ENCODE measurements around the gene MPL.

MPL gene

DNA sequence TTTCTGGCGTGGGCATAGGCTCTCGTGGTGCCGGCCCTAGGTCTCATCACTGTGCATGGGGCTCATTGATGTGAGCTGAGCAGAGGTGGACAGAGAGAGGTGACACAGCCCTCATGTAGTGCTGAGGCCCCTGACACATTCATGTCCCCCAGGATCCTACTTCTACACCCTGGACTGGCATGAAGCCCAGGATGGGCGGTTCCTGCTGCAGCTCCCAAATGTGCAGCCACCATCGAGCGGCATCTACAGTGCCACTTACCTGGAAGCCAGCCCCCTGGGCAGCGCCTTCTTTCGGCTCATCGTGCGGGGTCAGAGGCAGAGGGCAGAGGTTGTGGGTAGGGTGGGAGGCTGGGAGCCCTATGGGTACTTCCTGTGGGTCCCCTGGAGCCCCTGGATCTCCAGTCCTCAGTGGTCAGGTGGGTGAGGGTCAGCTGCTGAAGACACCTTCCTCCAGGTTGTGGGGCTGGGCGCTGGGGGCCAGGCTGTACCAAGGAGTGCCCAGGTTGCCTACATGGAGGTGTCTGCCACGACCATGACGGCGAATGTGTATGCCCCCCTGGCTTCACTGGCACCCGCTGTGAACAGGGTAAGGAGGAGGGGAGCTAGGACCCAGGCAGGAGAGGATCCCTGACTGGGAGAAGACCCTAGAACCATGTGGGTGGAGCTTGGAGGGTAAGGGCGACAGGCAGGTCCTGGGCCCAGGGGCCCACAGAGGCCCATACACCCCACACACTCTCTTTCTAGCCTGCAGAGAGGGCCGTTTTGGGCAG lies 30.7 kb upstream of the MPL start:
- DNase-seq (ENCODE audit: low spot score) = no peak

DNA sequence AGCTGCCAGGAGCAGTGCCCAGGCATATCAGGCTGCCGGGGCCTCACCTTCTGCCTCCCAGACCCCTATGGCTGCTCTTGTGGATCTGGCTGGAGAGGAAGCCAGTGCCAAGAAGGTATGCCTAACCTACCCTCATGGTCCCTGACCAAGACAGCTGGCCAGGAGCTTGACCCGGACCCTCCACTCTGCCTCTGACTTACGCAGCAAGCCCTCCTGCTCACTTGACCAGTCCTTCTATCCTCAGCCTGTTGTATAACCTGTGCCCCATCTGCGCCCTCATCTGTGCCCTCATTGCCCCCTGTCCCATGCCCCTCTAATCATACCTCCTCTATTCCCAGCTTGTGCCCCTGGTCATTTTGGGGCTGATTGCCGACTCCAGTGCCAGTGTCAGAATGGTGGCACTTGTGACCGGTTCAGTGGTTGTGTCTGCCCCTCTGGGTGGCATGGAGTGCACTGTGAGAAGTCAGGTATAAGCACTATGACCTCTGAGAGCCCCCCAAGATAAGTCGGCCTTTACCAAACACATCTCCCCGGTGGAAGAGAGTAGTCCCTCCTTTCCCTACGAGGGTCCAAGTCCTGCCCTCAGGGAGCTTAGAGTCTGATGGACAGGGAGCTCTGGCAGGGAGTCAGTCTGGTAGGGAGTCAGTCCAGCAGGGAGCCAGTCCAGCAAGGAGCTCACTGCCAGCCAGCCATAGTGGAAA lies 30.0 kb upstream of the MPL start:
- DNase-seq (ENCODE audit: low spot score) = no peak

DNA sequence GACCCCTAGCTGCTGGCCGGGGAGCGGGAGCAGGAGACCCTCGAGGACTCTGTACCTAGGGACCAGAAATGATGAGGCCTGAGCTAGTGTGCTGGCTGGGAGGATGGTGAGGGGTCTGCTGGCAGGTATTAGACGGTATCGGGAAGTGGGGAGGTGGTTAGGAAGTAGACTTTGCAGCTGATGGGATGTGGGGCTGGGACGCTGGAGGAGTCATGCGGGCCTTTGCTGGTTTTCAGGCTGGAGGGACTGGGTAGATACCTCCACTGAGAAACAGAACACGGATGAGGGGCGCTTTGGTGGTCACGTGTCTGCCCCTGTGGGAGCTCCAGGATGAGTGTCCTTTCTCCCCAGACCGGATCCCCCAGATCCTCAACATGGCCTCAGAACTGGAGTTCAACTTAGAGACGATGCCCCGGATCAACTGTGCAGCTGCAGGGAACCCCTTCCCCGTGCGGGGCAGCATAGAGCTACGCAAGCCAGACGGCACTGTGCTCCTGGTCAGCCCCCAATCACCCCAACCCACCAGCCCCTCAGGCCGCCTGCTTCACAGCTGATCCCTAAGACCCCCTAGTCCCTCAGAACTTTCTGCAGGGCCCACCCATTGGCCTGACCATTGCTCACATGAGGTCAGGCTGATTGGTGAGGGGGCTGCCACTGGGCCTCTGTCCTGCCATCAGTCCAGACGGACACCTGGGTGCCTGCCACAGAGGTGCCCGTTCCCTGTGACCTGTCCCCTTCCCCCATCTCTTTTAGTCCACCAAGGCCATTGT lies 28.8 kb upstream of the MPL start:
- no peak for DNase-seq (ENCODE audit: low spot score)

DNA sequence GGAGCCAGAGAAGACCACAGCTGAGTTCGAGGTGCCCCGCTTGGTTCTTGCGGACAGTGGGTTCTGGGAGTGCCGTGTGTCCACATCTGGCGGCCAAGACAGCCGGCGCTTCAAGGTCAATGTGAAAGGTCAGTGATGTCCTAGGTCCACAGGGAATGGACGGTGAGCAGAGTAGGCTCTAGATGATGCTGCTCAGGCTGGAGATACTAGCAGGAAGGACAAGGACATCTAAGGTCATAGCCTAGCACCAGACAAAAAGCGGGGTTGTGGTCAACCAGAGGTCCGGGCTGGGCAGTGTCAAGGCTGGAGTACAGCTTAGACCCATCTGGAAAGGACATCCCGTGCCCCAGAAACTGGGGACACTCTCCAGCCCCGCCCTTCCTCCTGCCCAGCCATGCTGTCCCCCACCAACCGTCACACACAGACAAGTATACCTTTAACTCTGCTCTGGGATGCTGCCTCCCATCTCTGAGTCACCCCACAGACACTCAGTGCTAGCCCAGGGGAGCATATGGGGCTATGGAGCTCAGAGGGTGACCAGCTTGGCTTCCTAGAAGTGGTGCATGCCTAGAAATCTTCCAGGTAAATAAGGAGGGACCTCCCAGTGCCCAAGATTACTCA lies 28.1 kb upstream of the MPL start:
- no peak for DNase-seq (ENCODE audit: low spot score)

DNA sequence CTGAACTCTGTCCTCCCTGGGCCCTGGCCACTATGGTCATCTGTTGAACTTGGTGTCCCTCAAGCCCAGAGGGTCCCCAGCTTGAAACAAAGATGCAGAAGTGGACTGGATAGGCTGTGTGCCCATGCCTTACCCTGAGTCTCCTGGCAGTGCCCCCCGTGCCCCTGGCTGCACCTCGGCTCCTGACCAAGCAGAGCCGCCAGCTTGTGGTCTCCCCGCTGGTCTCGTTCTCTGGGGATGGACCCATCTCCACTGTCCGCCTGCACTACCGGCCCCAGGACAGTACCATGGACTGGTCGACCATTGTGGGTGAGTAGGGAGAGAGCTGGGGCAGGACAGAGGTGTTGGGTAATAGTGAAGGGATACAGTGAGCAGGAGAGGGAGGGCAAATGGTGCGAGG lies 26.1 kb upstream of the MPL start:
- no peak for DNase-seq (ENCODE audit: low spot score)

DNA sequence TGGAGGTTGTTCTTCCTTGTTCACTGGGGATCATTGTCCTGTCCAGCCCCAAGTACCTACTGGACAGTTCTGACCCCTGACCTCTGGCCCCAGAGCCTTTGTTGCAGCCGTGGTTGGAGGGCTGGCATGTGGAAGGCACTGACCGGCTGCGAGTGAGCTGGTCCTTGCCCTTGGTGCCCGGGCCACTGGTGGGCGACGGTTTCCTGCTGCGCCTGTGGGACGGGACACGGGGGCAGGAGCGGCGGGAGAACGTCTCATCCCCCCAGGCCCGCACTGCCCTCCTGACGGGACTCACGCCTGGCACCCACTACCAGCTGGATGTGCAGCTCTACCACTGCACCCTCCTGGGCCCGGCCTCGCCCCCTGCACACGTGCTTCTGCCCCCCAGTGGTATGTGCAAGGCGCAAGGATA lies 25.4 kb upstream of the MPL start:
- DNase-seq (ENCODE audit: low spot score) = no peak

DNA sequence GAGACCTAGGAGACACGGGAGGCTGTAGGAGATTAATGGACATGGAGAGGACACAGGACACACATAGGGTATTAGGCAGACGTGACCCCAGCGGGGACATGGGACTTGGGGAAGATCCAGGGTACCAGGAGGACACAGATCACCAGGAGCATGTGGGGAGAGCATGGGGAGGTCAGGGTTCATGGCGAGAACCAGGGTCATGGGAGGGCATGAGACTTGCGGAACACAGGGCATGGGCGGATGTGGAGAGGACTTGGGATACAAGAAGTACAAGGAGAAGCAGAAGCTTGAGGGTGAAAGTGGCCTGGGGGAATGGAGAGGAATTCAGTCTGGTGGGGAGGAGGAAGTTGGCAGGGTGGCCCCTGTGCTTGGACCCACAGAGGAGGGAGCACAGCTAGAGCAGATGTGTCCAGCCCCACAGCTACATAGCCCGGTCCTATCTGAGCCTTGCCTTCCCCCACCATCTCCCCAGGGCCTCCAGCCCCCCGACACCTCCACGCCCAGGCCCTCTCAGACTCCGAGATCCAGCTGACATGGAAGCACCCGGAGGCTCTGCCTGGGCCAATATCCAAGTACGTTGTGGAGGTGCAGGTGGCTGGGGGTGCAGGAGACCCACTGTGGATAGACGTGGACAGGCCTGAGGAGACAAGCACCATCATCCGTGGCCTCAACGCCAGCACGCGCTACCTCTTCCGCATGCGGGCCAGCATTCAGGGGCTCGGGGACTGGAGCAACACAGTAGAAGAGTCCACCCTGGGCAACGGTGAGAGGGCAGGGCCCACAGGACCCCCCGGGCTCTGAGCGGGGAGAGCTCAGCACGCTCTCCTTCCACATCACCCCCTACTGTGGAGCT lies 24.7 kb upstream of the MPL start:
- no peak for DNase-seq (ENCODE audit: low spot score)

DNA sequence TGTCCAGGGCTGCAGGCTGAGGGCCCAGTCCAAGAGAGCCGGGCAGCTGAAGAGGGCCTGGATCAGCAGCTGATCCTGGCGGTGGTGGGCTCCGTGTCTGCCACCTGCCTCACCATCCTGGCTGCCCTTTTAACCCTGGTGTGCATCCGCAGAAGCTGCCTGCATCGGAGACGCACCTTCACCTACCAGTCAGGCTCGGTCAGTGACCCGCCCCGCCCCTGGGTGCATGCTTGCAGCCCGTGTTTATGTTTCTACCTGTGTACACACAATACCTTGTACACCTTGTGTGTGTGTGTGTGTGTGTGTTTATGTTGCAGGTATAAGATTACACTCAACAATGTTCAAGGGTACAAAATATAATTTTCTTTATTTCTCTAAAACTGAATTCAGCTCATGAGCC lies 23.8 kb upstream of the MPL start:
- DNase-seq (ENCODE audit: low spot score) = no peak

DNA sequence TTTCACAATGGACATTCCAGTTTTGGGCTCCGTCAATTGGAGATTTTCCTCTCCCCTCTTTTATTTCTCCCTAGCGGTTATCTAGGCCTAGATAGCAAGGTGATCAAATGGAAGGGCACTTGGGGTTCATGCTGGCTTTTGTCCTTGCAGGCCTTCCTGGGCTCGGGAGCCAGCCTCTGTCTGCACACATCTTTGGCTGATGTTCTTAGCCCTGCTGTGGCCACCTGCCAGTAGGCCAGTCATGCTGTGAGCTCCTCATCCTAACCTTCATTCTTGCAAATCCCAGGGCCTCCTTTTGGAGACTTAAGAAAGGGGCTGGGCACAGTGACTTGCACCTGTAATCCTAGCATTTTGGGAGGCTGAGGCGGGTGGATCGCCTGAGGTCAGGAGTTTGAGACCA lies 23.4 kb upstream of the MPL start:
- no peak for DNase-seq (ENCODE audit: low spot score)

DNA sequence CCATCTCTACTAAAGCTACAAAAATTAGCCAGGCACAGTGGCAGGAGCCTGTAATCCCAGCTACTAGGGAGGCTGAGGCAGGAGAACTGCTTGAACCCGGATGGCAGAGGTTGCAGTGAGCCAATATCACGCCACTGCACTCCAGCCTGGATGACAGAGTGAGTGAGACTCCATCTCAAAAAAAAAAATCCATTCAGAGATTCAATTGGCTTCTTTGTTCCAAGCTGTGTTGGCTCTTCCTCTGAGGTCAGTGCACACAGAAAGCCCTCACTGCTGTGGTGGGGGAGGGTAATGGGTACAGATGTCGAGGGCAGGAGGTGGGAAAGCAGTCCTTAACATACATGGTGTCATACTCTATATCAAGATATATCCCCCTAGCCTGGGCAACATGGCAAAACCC lies 22.1 kb upstream of the MPL start:
- DNase-seq (ENCODE audit: low spot score) = no peak

DNA sequence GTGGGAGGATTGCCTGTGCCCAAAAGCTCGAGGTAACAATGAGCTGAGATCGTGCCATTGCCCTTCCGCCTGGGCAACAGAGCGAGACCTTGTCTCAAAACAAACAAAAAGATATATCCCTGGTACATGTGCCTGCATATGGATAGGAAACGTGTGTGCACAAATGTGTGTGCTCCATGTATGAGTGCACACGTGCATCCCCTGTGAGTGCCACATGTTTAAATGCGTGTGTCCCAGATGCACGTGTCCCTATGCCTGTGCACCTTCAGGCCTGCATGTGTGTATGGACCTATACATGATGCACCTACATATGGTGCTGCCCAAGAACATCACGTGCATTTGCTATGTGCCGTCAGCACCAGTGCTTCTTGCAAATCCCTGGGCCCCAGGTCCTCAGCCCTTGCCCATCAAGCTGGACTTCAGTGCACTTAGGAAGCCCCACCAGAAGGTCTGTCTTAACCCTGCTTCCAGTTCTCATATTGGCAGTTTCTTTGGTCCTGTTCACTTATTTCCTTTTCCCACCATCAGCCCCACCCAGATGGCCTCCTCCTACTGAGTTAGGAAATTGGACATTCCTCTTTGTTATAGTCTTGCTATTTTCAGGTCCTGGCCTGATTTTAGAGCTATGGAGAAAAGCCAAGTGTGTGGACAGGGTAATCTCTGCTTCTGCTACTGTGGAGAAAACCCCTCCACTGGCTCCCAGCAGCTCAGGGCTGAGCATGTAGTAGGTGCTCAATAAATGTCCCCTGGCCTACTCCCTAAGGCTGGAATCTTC lies 21.5 kb upstream of the MPL start:
- no peak for DNase-seq (ENCODE audit: low spot score)

DNA sequence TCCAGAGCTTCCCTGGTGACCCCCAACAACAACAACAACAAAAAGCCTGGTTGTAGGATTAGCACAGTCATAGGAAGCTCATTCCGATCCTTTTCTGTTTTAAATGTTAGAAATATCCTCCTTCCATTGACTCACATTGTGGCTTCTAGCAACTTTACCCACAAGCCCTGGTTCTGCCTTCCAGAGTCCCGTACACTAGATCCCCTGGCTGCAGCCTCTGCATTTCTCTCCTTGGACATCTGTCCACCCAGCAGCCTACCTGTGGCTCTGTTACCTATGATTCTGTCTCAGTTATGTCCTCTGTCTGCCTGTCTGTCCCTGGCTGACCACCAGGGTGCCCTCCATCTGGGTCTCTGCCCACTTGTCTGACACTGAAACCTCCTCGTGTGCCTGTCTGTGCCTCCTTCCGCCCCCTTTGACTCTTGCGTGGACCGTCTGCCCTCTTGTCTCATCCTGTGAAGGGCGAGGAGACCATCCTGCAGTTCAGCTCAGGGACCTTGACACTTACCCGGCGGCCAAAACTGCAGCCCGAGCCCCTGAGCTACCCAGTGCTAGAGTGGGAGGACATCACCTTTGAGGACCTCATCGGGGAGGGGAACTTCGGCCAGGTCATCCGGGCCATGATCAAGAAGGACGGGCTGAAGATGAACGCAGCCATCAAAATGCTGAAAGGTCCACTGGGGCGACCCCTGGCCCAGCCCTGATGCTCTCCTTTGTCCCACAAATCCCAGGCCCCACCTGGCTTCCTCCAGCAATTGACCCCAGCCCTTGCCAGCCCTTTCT lies 20.7 kb upstream of the MPL start:
- no peak for DNase-seq (ENCODE audit: low spot score)

DNA sequence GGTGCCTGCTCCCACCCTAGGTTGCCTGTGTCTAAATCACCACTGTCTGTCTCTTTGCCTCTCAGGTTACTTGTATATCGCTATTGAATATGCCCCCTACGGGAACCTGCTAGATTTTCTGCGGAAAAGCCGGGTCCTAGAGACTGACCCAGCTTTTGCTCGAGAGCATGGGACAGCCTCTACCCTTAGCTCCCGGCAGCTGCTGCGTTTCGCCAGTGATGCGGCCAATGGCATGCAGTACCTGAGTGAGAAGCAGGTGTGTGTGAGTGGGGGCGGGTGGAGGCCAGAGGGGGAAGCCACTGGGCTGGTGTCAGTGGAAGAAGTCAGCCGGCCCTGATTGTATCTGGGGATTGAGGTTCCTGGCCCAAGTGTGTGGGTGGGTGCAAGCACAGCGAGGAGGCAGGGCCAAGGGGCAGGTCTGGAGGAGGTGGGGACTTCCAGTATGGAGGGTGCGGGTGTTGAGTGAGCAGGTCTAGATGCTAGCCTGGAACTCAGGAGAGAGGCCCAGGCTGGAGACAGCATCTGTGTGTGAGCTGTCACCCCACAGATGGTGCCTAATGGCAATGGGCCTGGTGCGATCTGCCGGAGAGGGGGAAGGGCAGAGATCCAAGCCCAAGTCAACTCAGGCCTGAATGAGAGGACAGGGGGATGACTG lies 19.7 kb upstream of the MPL start:
- no peak for DNase-seq (ENCODE audit: low spot score)

DNA sequence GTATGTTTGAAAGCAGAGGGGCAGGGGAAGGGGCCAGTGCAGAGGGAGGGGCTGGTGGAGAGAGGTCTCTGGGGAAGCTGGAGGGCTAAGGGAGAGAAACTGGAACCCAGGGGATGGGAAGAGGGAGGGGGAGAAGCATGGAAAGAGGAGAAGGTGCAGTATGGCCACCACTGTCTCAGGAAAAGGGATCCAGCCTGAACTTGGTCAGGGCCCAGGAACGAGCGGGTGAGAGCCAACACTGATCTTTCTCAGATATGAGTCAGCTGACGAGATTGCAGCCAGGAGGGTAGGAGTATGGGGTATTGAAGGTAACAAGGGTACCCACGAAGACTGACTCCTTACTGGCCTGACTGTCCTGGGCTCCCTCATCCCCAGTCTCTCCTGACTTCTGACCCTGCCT lies 18.8 kb upstream of the MPL start:
- DNase-seq (ENCODE audit: low spot score) = no peak

DNA sequence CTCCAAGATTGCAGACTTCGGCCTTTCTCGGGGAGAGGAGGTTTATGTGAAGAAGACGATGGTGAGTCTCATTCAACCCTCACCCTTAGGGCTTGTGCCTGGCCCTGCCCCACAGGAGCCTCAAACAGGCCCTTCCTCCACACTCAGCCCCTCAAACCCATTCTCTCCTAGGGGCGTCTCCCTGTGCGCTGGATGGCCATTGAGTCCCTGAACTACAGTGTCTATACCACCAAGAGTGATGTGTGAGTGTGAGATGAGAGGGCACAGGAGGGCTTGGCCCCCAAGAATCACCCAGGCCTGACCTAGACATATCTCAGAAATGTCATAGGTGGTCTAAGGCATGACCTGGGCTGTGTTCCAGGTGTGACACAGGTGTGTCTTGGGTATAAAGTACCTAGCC lies 18.3 kb upstream of the MPL start:
- no peak for DNase-seq (ENCODE audit: low spot score)

DNA sequence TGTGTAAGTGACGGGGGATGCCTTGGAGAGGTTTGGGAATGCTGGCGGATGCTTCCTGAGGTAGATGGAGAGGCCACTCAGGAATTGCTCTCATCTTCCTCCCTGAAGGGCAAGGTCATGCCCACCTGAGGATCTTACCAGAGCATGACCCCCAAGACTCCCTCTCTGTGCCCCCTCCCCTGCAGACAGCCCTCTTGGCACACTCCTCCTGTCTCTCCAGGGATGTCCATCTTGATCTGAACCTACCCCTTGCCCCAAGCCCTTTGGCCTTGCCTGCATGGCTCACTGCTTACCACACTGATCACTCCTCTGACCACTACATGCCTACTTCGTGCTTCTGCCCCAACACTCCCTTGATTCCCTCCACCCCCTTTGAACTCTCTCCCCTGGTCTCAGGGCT lies 17.9 kb upstream of the MPL start:
- no peak for DNase-seq (ENCODE audit: low spot score)

DNA sequence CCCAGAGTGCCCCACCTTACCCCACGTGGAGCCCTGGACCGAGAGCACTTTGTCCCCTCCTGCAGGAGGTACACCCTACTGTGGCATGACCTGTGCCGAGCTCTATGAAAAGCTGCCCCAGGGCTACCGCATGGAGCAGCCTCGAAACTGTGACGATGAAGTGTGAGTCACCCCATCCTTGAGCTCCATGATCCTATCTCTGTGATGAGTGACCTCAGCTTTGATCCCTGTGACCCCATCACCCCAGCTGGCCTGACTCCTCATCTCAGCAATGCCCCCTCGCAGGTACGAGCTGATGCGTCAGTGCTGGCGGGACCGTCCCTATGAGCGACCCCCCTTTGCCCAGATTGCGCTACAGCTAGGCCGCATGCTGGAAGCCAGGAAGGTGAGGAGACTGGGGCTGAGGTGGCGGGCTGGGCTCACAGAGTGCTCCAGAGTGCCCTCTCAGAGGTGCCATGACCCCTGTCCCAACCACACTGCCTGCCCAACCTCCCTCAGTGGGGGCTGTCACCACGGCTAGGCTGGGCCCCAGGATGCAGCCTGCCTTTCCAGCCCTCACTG lies 16.2 kb upstream of the MPL start:
- DNase-seq (ENCODE audit: low spot score) = no peak

DNA sequence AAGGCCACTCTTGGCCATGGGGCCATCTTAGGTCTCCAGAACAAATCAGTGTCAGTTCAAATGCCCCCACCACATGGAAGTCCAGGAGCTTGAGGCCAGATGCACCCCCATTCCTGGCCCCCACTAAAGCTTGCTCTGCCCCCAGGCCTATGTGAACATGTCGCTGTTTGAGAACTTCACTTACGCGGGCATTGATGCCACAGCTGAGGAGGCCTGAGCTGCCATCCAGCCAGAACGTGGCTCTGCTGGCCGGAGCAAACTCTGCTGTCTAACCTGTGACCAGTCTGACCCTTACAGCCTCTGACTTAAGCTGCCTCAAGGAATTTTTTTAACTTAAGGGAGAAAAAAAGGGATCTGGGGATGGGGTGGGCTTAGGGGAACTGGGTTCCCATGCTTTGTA lies 15.1 kb upstream of the MPL start:
- DNase-seq (ENCODE audit: low spot score) = no peak

DNA sequence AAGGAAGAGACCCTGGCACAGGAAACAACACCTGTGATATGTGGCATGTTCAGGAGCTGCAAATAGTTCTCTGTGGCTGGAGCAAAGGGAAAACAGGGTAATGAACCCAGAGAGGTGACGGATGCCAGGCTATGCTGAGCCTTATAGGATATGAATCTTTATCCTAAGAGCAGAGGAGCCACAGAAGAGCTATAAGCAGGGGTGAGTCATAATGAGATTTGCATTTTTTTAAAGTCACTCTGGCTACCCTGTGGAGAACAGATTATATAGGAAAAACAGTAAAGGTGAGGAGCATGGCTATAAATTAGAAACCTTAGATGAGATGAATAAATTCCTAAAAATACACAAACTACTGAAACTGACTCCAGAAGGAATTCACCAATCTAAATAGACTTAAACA lies 12.8 kb upstream of the MPL start:
- DNase-seq (ENCODE audit: low spot score) = no peak

Data from activated CD4-positive, alpha-beta T cell treated with anti-CD3 and anti-CD28 coated beads, Interleukin-2, Interleukin-4, amounts not matched to agents 100 ng/mL and 50 ng/mL, durations not matched to agents 16 hours and 8 hours (primary cell).